OCI-LY1 (cell line): ENCODE results near the gene ANK3.

ENCODE experiments used
- EZH2 ChIP-seq: fragments of 200-600 bp; sonication (generic), shearing (Covaris generic); IDR thresholded peaks from 2 replicates; pipeline ENCODE4 v1.8.0; 2017; ENCODE audit warnings: borderline replicate concordance, mixed run types, mild to moderate bottlenecking, antibody characterized with exemption, low read length, moderate library complexity, mixed read lengths
- TF ChIP-seq, protein P1 (sequence below): fragments of 200-600 bp; sonication (generic), shearing (Covaris generic); IDR thresholded peaks from 2 replicates; pipeline ENCODE4 v1.5.1; 2017; ENCODE audit warnings: mild to moderate bottlenecking, antibody characterized with exemption, low read length, moderate library complexity, mixed read lengths

DNA sequence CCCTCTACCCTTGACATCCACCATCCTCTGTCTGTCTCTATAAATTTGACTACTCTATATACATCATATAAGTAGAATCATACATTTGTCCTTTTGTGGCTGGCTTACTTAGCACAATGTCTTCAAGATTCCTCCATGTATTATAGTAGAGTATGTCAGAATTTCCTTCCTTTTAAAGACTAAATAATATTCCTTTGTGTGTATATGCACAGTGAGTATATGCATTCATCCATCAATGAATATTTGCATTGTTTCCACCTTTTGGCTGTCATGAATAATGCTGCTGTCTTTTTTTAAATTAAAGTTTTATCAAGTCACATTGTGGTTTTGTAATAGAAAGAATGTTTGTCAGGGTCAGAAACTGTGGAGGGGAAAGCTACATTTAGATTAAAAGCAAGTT lies 195.3 kb downstream of the ANK3 start:
- TF ChIP-seq, protein P1, sequence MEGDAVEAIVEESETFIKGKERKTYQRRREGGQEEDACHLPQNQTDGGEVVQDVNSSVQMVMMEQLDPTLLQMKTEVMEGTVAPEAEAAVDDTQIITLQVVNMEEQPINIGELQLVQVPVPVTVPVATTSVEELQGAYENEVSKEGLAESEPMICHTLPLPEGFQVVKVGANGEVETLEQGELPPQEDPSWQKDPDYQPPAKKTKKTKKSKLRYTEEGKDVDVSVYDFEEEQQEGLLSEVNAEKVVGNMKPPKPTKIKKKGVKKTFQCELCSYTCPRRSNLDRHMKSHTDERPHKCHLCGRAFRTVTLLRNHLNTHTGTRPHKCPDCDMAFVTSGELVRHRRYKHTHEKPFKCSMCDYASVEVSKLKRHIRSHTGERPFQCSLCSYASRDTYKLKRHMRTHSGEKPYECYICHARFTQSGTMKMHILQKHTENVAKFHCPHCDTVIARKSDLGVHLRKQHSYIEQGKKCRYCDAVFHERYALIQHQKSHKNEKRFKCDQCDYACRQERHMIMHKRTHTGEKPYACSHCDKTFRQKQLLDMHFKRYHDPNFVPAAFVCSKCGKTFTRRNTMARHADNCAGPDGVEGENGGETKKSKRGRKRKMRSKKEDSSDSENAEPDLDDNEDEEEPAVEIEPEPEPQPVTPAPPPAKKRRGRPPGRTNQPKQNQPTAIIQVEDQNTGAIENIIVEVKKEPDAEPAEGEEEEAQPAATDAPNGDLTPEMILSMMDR: no peak
- TF ChIP-seq EZH2: no peak
